GM12878 (cell line): ENCODE measurements around the gene GLB1L3. TPM values are rescaled to one million over a fixed set of nuclear protein-coding genes. Genes with fewer than 3 reads are reported as not detected.

ENCODE experiments used
- ATAC-seq: fragments of 200-7000 bp; cut with Tn5 transposase; 3 replicates; pipeline ENCODE4 v1.9.1; 2020; ENCODE audit warnings: mild to moderate bottlenecking, moderate library complexity
- BruUV-seq: library from RNA; stranded (reverse); fragments of 400-500 nt; replicated peaks from 2 replicates; lab custom pipeline; 2021; lab: Mats Ljungman, UMichigan
- CTCF ChIA-PET: fragments of 300-600 bp; sonication (Branson Sonifier 250); formaldehyde crosslinking; extraction: SDS; loops from one replicate; lab custom pipeline; 2021; ENCODE audit warnings: inconsistent platforms; lab: Yijun Ruan, JAX
- POLR2A ChIA-PET: fragments of 350-600 bp; formaldehyde crosslinking; extraction: SDS; loops from one replicate; lab custom pipeline; 2021; ENCODE audit warnings: inconsistent platforms; lab: Charles Lee
- RAD21 ChIA-PET: fragments of 300-600 bp; sonication (Branson Sonifier 250); formaldehyde crosslinking; loops from one replicate; lab custom pipeline; 2023; ENCODE audit warnings: antibody characterized with exemption; ENCODE audit not compliant: unreplicated experiment; lab: Charles Lee
- SMC1A ChIA-PET: fragments of 300-600 bp; sonication (Branson Sonifier 250); formaldehyde crosslinking; loops from one replicate; lab custom pipeline; 2023; ENCODE audit not compliant: unreplicated experiment, uncharacterized antibody; lab: Charles Lee
- DNase-seq: peaks from one replicate; pipeline ENCODE4 v3.0.0-alpha.2; 2011; ENCODE audit warnings: low read depth, low spot score
- FAIRE-seq: peaks from 3 replicates; lab custom pipeline; 2011; peaks lifted over from hg19 to GRCh38; lab: Jason Lieb, UNC
- H2AFZ ChIP-seq: 2 replicates; pipeline ENCODE4 v1.6.0; 2011; ENCODE audit warnings: low read depth, low read length, control low read depth; ENCODE audit not compliant: control insufficient read depth
- H3K27ac ChIP-seq: 2 replicates; pipeline ENCODE4 v1.5.1; 2011; ENCODE audit warnings: control low read depth; ENCODE audit not compliant: control insufficient read depth, insufficient read depth
- H3K27me3 ChIP-seq, 2 experiments: replicated peaks in 1 of 2; 2 replicates each; pipeline versions ENCODE4 v1.6.0 to v1.6.1; 2011; ENCODE audit warnings: low read length in 1 of 2; ENCODE audit not compliant: control insufficient read depth in 2 of 2, insufficient read depth in 2 of 2
- H3K36me3 ChIP-seq, 2 experiments: 2 replicates each; pipeline ENCODE4 v1.5.1; 2011; ENCODE audit warnings: low read length in 1 of 2; ENCODE audit not compliant: control insufficient read depth in 2 of 2, insufficient read depth in 2 of 2
- H3K4me1 ChIP-seq: 2 replicates; pipeline ENCODE4 v1.6.1; 2011; ENCODE audit warnings: mild to moderate bottlenecking, low read length, moderate library complexity, mixed read lengths; ENCODE audit not compliant: control insufficient read depth, insufficient read depth
- H3K4me2 ChIP-seq: 2 replicates; pipeline ENCODE4 v1.6.0; 2011; ENCODE audit warnings: control low read depth; ENCODE audit not compliant: control insufficient read depth, insufficient read depth
- H3K4me3 ChIP-seq: fragments of 200-600 bp; sonication (generic); 2 replicates; pipeline ENCODE4 v1.5.1; 2016
- H3K79me2 ChIP-seq: 2 replicates; pipeline ENCODE4 v1.6.0; 2011; ENCODE audit warnings: low read length; ENCODE audit not compliant: control insufficient read depth, insufficient read depth
- H3K9ac ChIP-seq: 2 replicates; pipeline ENCODE4 v1.8.0; 2011; ENCODE audit warnings: low read length, control low read depth, mixed read lengths; ENCODE audit not compliant: control insufficient read depth, insufficient read depth
- H3K9me3 ChIP-seq: replicated peaks from 3 replicates; pipeline ENCODE4 v1.5.1; 2011; ENCODE audit warnings: mild to moderate bottlenecking, low read length; ENCODE audit not compliant: control insufficient read depth, insufficient read depth
- H4K20me1 ChIP-seq: 2 replicates; pipeline ENCODE4 v1.6.0; 2011; ENCODE audit not compliant: control insufficient read depth, insufficient read depth
- FOS ChIP-seq: IDR thresholded peaks from 3 replicates; pipeline ENCODE4 v1.6.1; 2011; ENCODE audit warnings: borderline replicate concordance; ENCODE audit not compliant: insufficient read length; ENCODE audit errors: extremely low read depth
- HDGF ChIP-seq: fragments of 450-650 bp; IDR thresholded peaks from 2 replicates; pipeline ENCODE4 v1.6.1; 2016; ENCODE audit warnings: antibody characterized with exemption
- PAX8 ChIP-seq: fragments of 450-650 bp; IDR thresholded peaks from 2 replicates; pipeline ENCODE4 v1.6.1; 2017; ENCODE audit warnings: mild to moderate bottlenecking, moderate library complexity
- POU2F2 ChIP-seq: IDR thresholded peaks from 3 replicates; pipeline ENCODE4 v1.6.1; 2011; ENCODE audit warnings: low read depth, mild to moderate bottlenecking, low read length, borderline replicate concordance
- REST ChIP-seq: IDR thresholded peaks from 2 replicates; pipeline ENCODE4 v1.6.1; 2012; ENCODE audit warnings: mild to moderate bottlenecking, low read depth, low read length
- SMARCA5 ChIP-seq: fragments of 450-650 bp; IDR thresholded peaks from 2 replicates; pipeline ENCODE4 v1.6.1; 2017; ENCODE audit warnings: mild to moderate bottlenecking
- STAT1 ChIP-seq: fragments of 450-650 bp; conservative IDR thresholded peaks from 2 replicates; pipeline ENCODE4 v1.6.1; 2014; ENCODE audit warnings: antibody characterized with exemption, mild to moderate bottlenecking
- SUZ12 ChIP-seq: fragments of 200-600 bp; sonication (generic); IDR thresholded peaks from one replicate; pipeline ENCODE4 v1.6.1; 2018; ENCODE audit warnings: antibody characterized with exemption, mild to moderate bottlenecking; ENCODE audit not compliant: unreplicated experiment
- TCF12 ChIP-seq: IDR thresholded peaks from 2 replicates; pipeline ENCODE4 v1.6.1; 2011; ENCODE audit warnings: low read depth, mild to moderate bottlenecking, low read length
- USF1 ChIP-seq: IDR thresholded peaks from 2 replicates; pipeline ENCODE4 v1.6.1; 2011; ENCODE audit warnings: borderline replicate concordance, low read depth, mild to moderate bottlenecking, moderate library complexity, mixed read lengths, low read length; ENCODE audit not compliant: insufficient read depth; ENCODE audit errors: extremely low read length
- YBX1 ChIP-seq: fragments of 450-650 bp; IDR thresholded peaks from 2 replicates; pipeline ENCODE4 v1.6.1; 2016; ENCODE audit warnings: antibody characterized with exemption
- YY1 ChIP-seq: IDR thresholded peaks from 2 replicates; pipeline ENCODE4 v1.6.1; 2011; ENCODE audit warnings: low read depth, mild to moderate bottlenecking, low read length
- ZNF217 ChIP-seq: fragments of 450-650 bp; IDR thresholded peaks from 2 replicates; pipeline ENCODE4 v1.6.1; 2017; ENCODE audit warnings: antibody characterized with exemption, mild to moderate bottlenecking
- WGBS: methylation state at CpG from one replicate; pipeline ENCODE4 v1.1.6; 2016; ENCODE audit warnings: low lambda C conversion rate; ENCODE audit not compliant: insufficient replicate concordance, insufficient coverage; ENCODE audit errors: missing lambda C conversion rate; 5-methylcytosine and 5-hydroxymethylcytosine counted together
- in situ Hi-C: fragments of 300-500 bp; cut with MboI; formaldehyde crosslinking; loops from 9 replicates; pipeline ENCODE4 v1.14.3; 2018; ENCODE audit warnings: mixed read lengths
- intact Hi-C: fragments of 100-400 bp; cut with micrococcal nuclease; formaldehyde crosslinking; loops from one replicate; pipeline ENCODE4 v1.14.2; 2022; ENCODE audit not compliant: unreplicated experiment
- polyA plus RNA-seq, 11 experiments: library from polyadenylated mRNA; depleted of rRNA in 4 of 11; unstranded in 6 of 11; stranded (reverse) in 5 of 11; fragments of >200 nt; fragmentation: Nextera tagmentation in 4 of 11; fragmentation: Illumina TruSeq in 1 of 11; extraction: Ambion mirVana in 4 of 11; extraction: Trizol in 1 of 11; gene quantifications; 1 replicate in 1 of 11; 2 replicates in 10 of 11; pipeline versions ENCODE4 v1.2.1 to v1.2.3, GENCODE V29; 2011 to 2016; ENCODE audit warnings: inconsistent platforms in 2 of 11, missing spikeins in 2 of 11, low read depth in 1 of 11
- total RNA-seq, 4 experiments: library from RNA; depleted of rRNA in 3 of 4; stranded (reverse); fragments of >200 nt in 3 of 4; fragmentation: Illumina TruSeq in 1 of 4; extraction: Trizol in 1 of 4; gene quantifications; 2 replicates each; pipeline versions ENCODE4 v1.2.1 to v1.2.3, GENCODE V29; 2013 to 2021
- TF ChIP-seq, protein P1 (sequence below): fragments of 450-650 bp; IDR thresholded peaks from 2 replicates; pipeline ENCODE4 v1.6.1; 2016; ENCODE audit warnings: mild to moderate bottlenecking
- TF ChIP-seq, protein P2 (sequence below), 3 experiments: IDR thresholded peaks in 2 of 3; conservative IDR thresholded peaks in 1 of 3; 2 replicates each; pipeline ENCODE4 v1.5.1; 2011; ENCODE audit warnings: low read depth in 3 of 3, low read length in 3 of 3, mild to moderate bottlenecking in 3 of 3, control low read depth in 2 of 3, moderate library complexity in 2 of 3, inconsistent platforms in 1 of 3, mixed read lengths in 1 of 3; ENCODE audit not compliant: control insufficient read depth in 2 of 3, insufficient read depth in 1 of 3; ENCODE audit errors: extremely low read depth in 1 of 3

GLB1L3 gene
- total and polyA plus RNA-seq, 10 of the 15 experiments (the other 5 are each of a cell fraction or from before 2014, with no cell fraction given), result 0.53 to 2.9 (median 1.9) TPM; not detected in 1

- Histone ChIP-seq H3K4me2 (peak overlapping the region; percentile 91), H2AFZ (peak overlapping the region; percentile 97), H3K27me3 (no peaks in the 10 kb centered on the region), H3K4me1 (no peaks in the 10 kb centered on the region), H3K4me3 (peak overlapping the region; percentile 90), H4K20me1 (no peaks in the 10 kb centered on the region), H3K27ac (peak overlapping the region; percentile 62), H3K9me3 (no peaks in the 10 kb centered on the region), H3K36me3 (peaks cover 2 to 7% of the 10 kb centered on the region in 2 experiments; a peak in 3 of 4 replicates), H3K79me2 (peaks cover 6% of the 10 kb centered on the region), H3K9ac (peak overlapping the region; percentile 78)
- CTCF ChIA-PET, result interaction anchor here (3.4 kb wide), 1 partner anchor 45 kb away, joined by 18 read pairs; no protein-coding TSS in a partner anchor
- no peak for FAIRE-seq
- POLR2A ChIA-PET, result interaction anchor here (0.6 to 1.0 kb wide), 3 partner anchors 28 to 46 kb away, joined by 3 to 8 read pairs (median 3); partner anchors contain the start of genes NCAPD3 and VPS26B
- WGBS, result 14% methylated on average over 27 of the region's 27 CpGs
- peak; percentile 28 for ATAC-seq
- in situ Hi-C loops (no loop called here), intact Hi-C loops (loop anchor here (2.0 to 10.0 kb wide), 2 partner anchors 28 to 48 kb away; partner anchors contain the start of gene VPS26B)
- no peak for DNase-seq
- BruUV-seq, result TSS peak; percentile 76
- SMC1A ChIA-PET, result interaction anchor here (1.5 kb wide), 1 partner anchor 28 kb away, joined by 4 read pairs; the partner anchor contains the start of gene VPS26B
- RAD21 ChIA-PET, result interaction anchor here (1.4 kb wide), 1 partner anchor 28 kb away, joined by 3 read pairs; the partner anchor contains the start of gene VPS26B
- TF ChIP-seq TCF12 (no peak), USF1 (no peak), PAX8 (no peak), STAT1 (no peak), ZNF217 (no peak), YBX1 (no peak), HDGF (no peak), SMARCA5 (no peak), POU2F2 (no peak), YY1 (peak; percentile 53; the same call in 1 of the 2 replicates), FOS (no peak), SUZ12 (no peak), REST (0 out of 2 replicates have a peak, but pooled peaks have one; percentile 6)
- TF ChIP-seq, protein P1, sequence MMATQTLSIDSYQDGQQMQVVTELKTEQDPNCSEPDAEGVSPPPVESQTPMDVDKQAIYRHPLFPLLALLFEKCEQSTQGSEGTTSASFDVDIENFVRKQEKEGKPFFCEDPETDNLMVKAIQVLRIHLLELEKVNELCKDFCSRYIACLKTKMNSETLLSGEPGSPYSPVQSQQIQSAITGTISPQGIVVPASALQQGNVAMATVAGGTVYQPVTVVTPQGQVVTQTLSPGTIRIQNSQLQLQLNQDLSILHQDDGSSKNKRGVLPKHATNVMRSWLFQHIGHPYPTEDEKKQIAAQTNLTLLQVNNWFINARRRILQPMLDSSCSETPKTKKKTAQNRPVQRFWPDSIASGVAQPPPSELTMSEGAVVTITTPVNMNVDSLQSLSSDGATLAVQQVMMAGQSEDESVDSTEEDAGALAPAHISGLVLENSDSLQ, result no peak
- TF ChIP-seq, protein P2, sequence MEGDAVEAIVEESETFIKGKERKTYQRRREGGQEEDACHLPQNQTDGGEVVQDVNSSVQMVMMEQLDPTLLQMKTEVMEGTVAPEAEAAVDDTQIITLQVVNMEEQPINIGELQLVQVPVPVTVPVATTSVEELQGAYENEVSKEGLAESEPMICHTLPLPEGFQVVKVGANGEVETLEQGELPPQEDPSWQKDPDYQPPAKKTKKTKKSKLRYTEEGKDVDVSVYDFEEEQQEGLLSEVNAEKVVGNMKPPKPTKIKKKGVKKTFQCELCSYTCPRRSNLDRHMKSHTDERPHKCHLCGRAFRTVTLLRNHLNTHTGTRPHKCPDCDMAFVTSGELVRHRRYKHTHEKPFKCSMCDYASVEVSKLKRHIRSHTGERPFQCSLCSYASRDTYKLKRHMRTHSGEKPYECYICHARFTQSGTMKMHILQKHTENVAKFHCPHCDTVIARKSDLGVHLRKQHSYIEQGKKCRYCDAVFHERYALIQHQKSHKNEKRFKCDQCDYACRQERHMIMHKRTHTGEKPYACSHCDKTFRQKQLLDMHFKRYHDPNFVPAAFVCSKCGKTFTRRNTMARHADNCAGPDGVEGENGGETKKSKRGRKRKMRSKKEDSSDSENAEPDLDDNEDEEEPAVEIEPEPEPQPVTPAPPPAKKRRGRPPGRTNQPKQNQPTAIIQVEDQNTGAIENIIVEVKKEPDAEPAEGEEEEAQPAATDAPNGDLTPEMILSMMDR (IDR thresholded peaks at IDR 0.05 in 2 of 3, conservative IDR thresholded peaks at IDR 0.05 in 1 of 3; ENCODE audit: control insufficient read depth in 2 of 3, extremely low read depth in 1 of 3, insufficient read depth in 1 of 3, low read depth in 3 of 3, low read length in 3 of 3), result no peak
Measured at GRCh38 chr11:134252346-134253187, 23.6 kb upstream of the GLB1L3 start.
